Measurements from ENCODE around the gene ARPIN. TPM values are rescaled to one million over a fixed set of nuclear protein-coding genes. Genes with fewer than 3 reads are reported as not detected.

ARPIN gene
- total and polyA plus RNA-seq, 9 of the 15 experiments (the other 6 are each of a cell fraction or from before 2014, with no cell fraction given): not detected

GRCh38 chr15:89893696-89894447, 18.9 kb downstream of the ARPIN start, which contains the start of gene AP3S2 (continued):
- TF ChIP-seq ETV1 (tag; conservative IDR thresholded peaks at IDR 0.05; ENCODE audit: low read depth) (peak; percentile 87), XRCC5 (IDR thresholded peaks at IDR 0.05; ENCODE audit: low read depth, low read length) (peak; percentile 95), DPF2 (IDR thresholded peaks at IDR 0.05) (no peak), HEY1 (CRISPR knock-in tag; IDR thresholded peaks at IDR 0.05; ENCODE audit: borderline replicate concordance) (no peak), NRF1 (conservative IDR thresholded peaks at IDR 0.05 in 1 of 2, IDR thresholded peaks at IDR 0.05 in 1 of 2) (peak in 1 of 2 experiments; percentile 54; a peak in 3 of 4 replicates), ZNF444 (CRISPR knock-in tag; IDR thresholded peaks at IDR 0.05) (no peak), HMG20A (CRISPR knock-in tag; conservative IDR thresholded peaks at IDR 0.05) (no peak), ZNF695 (CRISPR knock-in tag; IDR thresholded peaks at IDR 0.05) (no peak), ZNF354B (CRISPR knock-in tag; IDR thresholded peaks at IDR 0.05) (no peak), ELF2 (CRISPR knock-in tag; IDR thresholded peaks at IDR 0.05) (peak; percentile 96), ZNF3 (CRISPR knock-in tag; IDR thresholded peaks at IDR 0.05) (no peak), MAFK (IDR thresholded peaks at IDR 0.05; ENCODE audit: low read length) (no peak), ZNF717 (CRISPR knock-in tag; IDR thresholded peaks at IDR 0.05) (no peak), ZNF263 (CRISPR knock-in tag; IDR thresholded peaks at IDR 0.05; ENCODE audit: borderline replicate concordance) (peak; percentile 68; the same call in 1 of the 2 replicates), ZSCAN32 (CRISPR knock-in tag; IDR thresholded peaks at IDR 0.05) (no peak), CBX8 (IDR thresholded peaks at IDR 0.05; ENCODE audit: borderline replicate concordance, extremely low read depth, low read depth, low read length, poor library complexity, severe bottlenecking) (no peak), ZNF184 (CRISPR knock-in tag; IDR thresholded peaks at IDR 0.05) (no peak), ZNF518B (CRISPR knock-in tag; IDR thresholded peaks at IDR 0.05) (no peak), CHD2 (IDR thresholded peaks at IDR 0.05; ENCODE audit: low read depth, low read length) (0 out of 2 replicates have a peak, but pooled peaks have one; percentile 43), FIP1L1 (IDR thresholded peaks at IDR 0.05; ENCODE audit: low read depth, low read length, poor library complexity, severe bottlenecking) (peak; percentile 93), DEAF1 (CRISPR knock-in tag; IDR thresholded peaks at IDR 0.05) (no peak), EP400 (IDR thresholded peaks at IDR 0.05) (peak; percentile 87), CCNT2 (IDR thresholded peaks at IDR 0.05; ENCODE audit: borderline replicate concordance, extremely low read depth, insufficient read length, low read depth, low read length) (peak; percentile 58), ZNF146 (CRISPR knock-in tag; IDR thresholded peaks at IDR 0.05; ENCODE audit: unreplicated experiment) (no peak)
